ENCODE data around the gene GSC2. TPM values are rescaled to one million over a fixed set of nuclear protein-coding genes. Genes with fewer than 3 reads are reported as not detected.

GSC2 gene
- total RNA-seq, 3 donors from 2014 or later (not counting 1 experiment from before 2014, with no cell fraction given), result not detected

DNA sequence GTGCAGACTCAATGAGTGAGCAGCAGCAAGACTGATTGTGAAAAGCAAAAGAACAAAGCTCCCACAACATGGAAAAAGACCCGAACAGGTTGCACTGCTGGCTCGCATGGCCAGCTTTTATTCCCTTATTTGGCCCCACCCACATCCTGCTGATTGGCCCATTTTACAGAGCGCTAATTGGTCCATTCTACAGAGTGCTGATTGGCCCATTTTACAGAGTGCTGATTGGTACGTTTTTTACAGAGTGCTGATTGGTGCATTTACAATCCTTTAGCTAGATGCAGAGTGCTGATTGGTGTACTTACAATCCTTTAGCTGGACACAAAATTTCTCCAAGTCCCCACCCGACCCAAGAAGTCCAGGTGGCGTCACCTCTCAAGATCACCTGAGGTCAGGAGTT lies 43.8 kb upstream of the GSC2 start:
- intact Hi-C loops (cut with micrococcal nuclease), result no loop called here
- DNase-seq (no peak), ATAC-seq (no peak)
- 98% methylated on average over 6 of the region's 6 CpGs for whole genome bisulfite sequencing (ENCODE audit: insufficient coverage)
- Histone ChIP-seq H3K4me3 (ENCODE audit: low read length) (no peak overlapping the region), H3K4me1 (ENCODE audit: control insufficient read depth, insufficient read depth, low read length) (peaks cover 14% of the 10 kb centered on the region), H3K27me3 (ENCODE audit: control insufficient read depth, insufficient read depth, low read length) (no peaks in the 10 kb centered on the region), H3K36me3 (ENCODE audit: control insufficient read depth, insufficient read depth, low read length) (no peaks in the 10 kb centered on the region), H3K9me3 (ENCODE audit: control insufficient read depth, insufficient read depth, low read length) (no peaks in the 10 kb centered on the region), H3K27ac (ENCODE audit: low read length) (no peak overlapping the region)
- H3K4me3 Mint-ChIP-seq, result no peak overlapping the region
- H3K36me3 Mint-ChIP-seq, result no peaks in the 10 kb centered on the region
- H3K27ac Mint-ChIP-seq, result no peak overlapping the region
- H3K27me3 Mint-ChIP-seq (ENCODE audit: low read depth in 2 of 2), result peaks cover 0 to 3% of the 10 kb centered on the region in 2 donors
- no peaks in the 10 kb centered on the region for H3K9me3 Mint-ChIP-seq
- peaks cover 17 to 30% of the 10 kb centered on the region in 2 donors for H3K4me1 Mint-ChIP-seq
- TF ChIP-seq, protein P1, sequence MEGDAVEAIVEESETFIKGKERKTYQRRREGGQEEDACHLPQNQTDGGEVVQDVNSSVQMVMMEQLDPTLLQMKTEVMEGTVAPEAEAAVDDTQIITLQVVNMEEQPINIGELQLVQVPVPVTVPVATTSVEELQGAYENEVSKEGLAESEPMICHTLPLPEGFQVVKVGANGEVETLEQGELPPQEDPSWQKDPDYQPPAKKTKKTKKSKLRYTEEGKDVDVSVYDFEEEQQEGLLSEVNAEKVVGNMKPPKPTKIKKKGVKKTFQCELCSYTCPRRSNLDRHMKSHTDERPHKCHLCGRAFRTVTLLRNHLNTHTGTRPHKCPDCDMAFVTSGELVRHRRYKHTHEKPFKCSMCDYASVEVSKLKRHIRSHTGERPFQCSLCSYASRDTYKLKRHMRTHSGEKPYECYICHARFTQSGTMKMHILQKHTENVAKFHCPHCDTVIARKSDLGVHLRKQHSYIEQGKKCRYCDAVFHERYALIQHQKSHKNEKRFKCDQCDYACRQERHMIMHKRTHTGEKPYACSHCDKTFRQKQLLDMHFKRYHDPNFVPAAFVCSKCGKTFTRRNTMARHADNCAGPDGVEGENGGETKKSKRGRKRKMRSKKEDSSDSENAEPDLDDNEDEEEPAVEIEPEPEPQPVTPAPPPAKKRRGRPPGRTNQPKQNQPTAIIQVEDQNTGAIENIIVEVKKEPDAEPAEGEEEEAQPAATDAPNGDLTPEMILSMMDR (IDR thresholded peaks at IDR 0.05), result no peak

DNA sequence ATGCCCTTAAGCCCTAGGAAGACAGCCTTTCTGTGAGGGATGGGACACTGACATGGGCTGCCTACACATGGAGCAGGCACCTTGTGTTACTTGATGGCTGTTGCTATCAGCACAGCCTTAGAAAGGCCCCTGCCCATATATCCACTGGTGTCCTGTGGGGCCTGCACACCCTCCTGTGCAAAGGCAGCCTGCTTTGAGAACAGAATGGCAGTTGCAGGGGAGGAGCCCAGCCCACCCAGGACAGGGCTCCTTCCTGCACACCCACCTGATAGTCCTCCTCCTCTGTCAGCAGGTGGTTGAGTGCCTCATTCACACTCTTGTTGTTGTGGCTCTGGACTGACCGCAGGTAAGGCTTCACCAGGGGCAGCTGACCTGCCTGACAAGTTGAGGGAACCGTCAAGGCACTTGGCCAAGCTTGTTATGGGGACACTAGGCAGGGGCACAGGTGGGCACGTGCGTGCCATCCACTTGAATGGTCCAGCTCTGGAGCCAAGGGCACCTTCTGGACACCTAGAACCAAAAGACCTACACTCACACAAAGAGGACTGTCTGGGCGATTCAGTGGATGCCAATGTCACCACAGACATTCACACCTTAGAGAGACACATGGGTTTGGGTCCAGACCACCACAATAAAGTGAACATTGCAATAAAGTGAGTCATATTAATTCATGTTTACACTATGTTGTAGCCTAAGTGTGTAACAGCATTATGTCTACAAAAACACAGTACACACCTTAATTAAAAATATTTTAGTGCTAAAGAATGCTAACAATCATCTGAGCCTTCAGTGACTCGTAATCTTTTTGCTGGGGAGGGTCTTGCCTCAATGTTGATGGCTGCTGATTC lies 37.8 kb upstream of the GSC2 start:
- Histone ChIP-seq H3K4me3 (ENCODE audit: low read length) (no peak overlapping the region), H3K27me3 (ENCODE audit: control insufficient read depth, insufficient read depth, low read length) (no peaks in the 10 kb centered on the region), H3K9me3 (ENCODE audit: control insufficient read depth, insufficient read depth, low read length) (no peaks in the 10 kb centered on the region), H3K36me3 (ENCODE audit: control insufficient read depth, insufficient read depth, low read length) (no peaks in the 10 kb centered on the region), H3K4me1 (ENCODE audit: control insufficient read depth, insufficient read depth, low read length) (no peaks in the 10 kb centered on the region), H3K27ac (ENCODE audit: low read length) (no peak overlapping the region)
- TF ChIP-seq, protein P1 (IDR thresholded peaks at IDR 0.05), result no peak
- intact Hi-C loops (cut with micrococcal nuclease), result no loop called here
- Mint-ChIP-seq H3K4me1 (no peaks in the 10 kb centered on the region), H3K36me3 (no peaks in the 10 kb centered on the region), H3K4me3 (no peak overlapping the region), H3K27ac (no peak overlapping the region), H3K9me3 (no peaks in the 10 kb centered on the region), H3K27me3 (ENCODE audit: low read depth in 2 of 2) (no peaks in the 10 kb centered on the region)
- DNase-seq, result no peak
- 80% methylated on average over 6 of the region's 6 CpGs for WGBS (ENCODE audit: insufficient coverage)
- no peak for ATAC-seq

DNA sequence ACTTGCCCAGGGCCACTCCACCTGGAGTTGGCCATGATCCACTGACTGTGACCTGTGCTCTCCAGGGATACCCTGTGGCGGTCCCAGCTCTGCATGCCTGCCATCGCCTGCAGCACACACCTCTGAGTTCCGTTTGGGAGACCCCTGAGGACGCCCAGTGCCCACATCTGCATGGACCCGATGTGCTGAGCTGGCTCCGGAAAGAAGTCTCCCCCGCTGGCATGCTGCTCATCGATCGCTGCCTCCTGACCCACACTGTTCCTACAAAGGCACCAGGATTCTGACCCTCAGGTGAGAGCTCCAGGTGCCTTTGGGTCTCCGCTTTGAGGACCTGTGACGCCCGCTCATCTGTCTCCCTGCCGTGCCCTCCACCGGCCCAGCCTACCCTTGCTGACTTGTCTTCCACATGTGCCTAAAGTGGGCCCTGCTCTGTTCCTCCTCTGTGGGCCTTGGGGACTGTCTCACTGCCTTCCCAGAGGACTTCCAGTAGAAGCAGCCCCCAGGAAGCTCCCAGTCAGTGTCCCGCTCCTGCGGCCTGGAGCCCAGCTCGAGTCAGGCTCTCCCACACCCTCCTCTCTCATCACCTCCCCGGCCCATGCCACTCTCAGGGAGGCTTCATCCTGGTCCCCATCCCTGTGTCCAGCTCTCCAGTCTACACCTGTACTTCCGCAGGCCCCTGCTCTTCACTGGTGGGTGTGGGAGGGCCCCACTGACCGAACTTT lies 34.3 kb upstream of the GSC2 start:
- no peak overlapping the region for H3K27ac Mint-ChIP-seq
- H3K4me3 ChIP-seq (ENCODE audit: low read length), result no peak overlapping the region
- H3K9me3 ChIP-seq (ENCODE audit: control insufficient read depth, insufficient read depth, low read length), result no peaks in the 10 kb centered on the region
- H3K27me3 ChIP-seq (ENCODE audit: control insufficient read depth, insufficient read depth, low read length), result no peaks in the 10 kb centered on the region
- no peaks in the 10 kb centered on the region for H3K36me3 Mint-ChIP-seq
- no peak overlapping the region for H3K27ac ChIP-seq (ENCODE audit: low read length)
- peaks cover 5% of the 10 kb centered on the region for H3K4me1 ChIP-seq (ENCODE audit: control insufficient read depth, insufficient read depth, low read length)
- H3K4me3 Mint-ChIP-seq, result no peak overlapping the region
- no peak for DNase-seq
- 90% methylated on average over 20 of the region's 20 CpGs for WGBS (ENCODE audit: insufficient coverage)
- peaks cover 2 to 3% of the 10 kb centered on the region in 2 donors for H3K4me1 Mint-ChIP-seq
- H3K36me3 ChIP-seq (ENCODE audit: control insufficient read depth, insufficient read depth, low read length), result no peaks in the 10 kb centered on the region
- no peaks in the 10 kb centered on the region for H3K27me3 Mint-ChIP-seq (ENCODE audit: low read depth in 2 of 2)
- no peak for ATAC-seq
- intact Hi-C loops (cut with micrococcal nuclease), result no loop called here
- TF ChIP-seq, protein P1 (IDR thresholded peaks at IDR 0.05), result no peak
- no peaks in the 10 kb centered on the region for H3K9me3 Mint-ChIP-seq

Measured in natural killer cell (primary cell).